Thyroid gland (tissue), 4 donors: ENCODE data around the gene IFITM1.

Experiments used
- CTCF ChIP-seq, 6 experiments: fragments of 200-600 bp in 3 of 6; fragments of 450-650 bp in 3 of 6; sonication (generic) in 3 of 6; IDR thresholded peaks; one replicate each; pipeline ENCODE4 v1.5.1; 2016 to 2019; ENCODE audit warnings: antibody characterized with exemption in 6 of 6, mild to moderate bottlenecking in 2 of 6, inconsistent platforms in 1 of 6, moderate library complexity in 1 of 6
- POLR2A ChIP-seq, 2 donors: fragments of 450-650 bp; IDR thresholded peaks; one replicate each; pipeline ENCODE4 v1.6.1; 2017; ENCODE audit warnings: antibody characterized with exemption in 2 of 2, mild to moderate bottlenecking in 2 of 2, moderate library complexity in 1 of 2

- TF ChIP-seq POLR2A (IDR thresholded peaks at IDR 0.05) (no peak), CTCF (IDR thresholded peaks at IDR 0.05) (no peak)
Measured at GRCh38 chr11:304061-304506, 9.8 kb upstream of the IFITM1 start.
